IMR-90 (cell line): ENCODE data around the gene ADCK1. TPM values are rescaled to one million over a fixed set of nuclear protein-coding genes. Genes with fewer than 3 reads are reported as not detected.

Experiments
- ATAC-seq: fragments of 200-7000 bp; cut with Tn5 transposase; 2 replicates; pipeline ENCODE4 v1.9.1; 2020; ENCODE audit warnings: low read depth, mild to moderate bottlenecking, moderate library complexity
- BruUV-seq: library from RNA; stranded (reverse); fragments of 400-500 nt; replicated peaks from 2 replicates; lab custom pipeline; 2021; lab: Mats Ljungman, UMichigan
- CTCF ChIA-PET: fragments of 300-600 bp; formaldehyde crosslinking; extraction: SDS; loops from one replicate; lab custom pipeline; 2021; ENCODE audit warnings: antibody characterized with exemption; lab: Yijun Ruan, JAX
- POLR2A ChIA-PET: fragments of 300-600 bp; sonication (Branson Sonifier 250); formaldehyde crosslinking; loops from one replicate; lab custom pipeline; 2022; ENCODE audit warnings: antibody characterized with exemption; ENCODE audit not compliant: unreplicated experiment; lab: Charles Lee
- DNase-seq: peaks from one replicate; pipeline ENCODE4 v3.0.0; 2013
- H2AFZ ChIP-seq: replicated peaks from 2 replicates; pipeline ENCODE3; 2013; ENCODE audit warnings: low read length, mild to moderate bottlenecking; ENCODE audit not compliant: poor library complexity
- H2AK5ac ChIP-seq: 2 replicates; pipeline ENCODE4 v1.6.1; 2013; ENCODE audit warnings: low read depth, low read length, inconsistent platforms
- H2AK9ac ChIP-seq: replicated peaks from 2 replicates; pipeline ENCODE3; 2013; ENCODE audit warnings: mild to moderate bottlenecking, low read depth, low read length, moderate library complexity; ENCODE audit not compliant: poor library complexity
- H2BK120ac ChIP-seq: 2 replicates; pipeline ENCODE4 v1.6.1; 2013; ENCODE audit warnings: low read depth, low read length, inconsistent platforms
- H2BK15ac ChIP-seq: 3 replicates; pipeline ENCODE4 v1.6.1; 2013; ENCODE audit warnings: low read depth, low read length, inconsistent platforms
- H2BK20ac ChIP-seq: 2 replicates; pipeline ENCODE4 v1.6.1; 2013; ENCODE audit warnings: low read depth, mild to moderate bottlenecking, inconsistent platforms, low read length, moderate library complexity
- H2BK5ac ChIP-seq: 2 replicates; pipeline ENCODE4 v1.6.1; 2013; ENCODE audit warnings: mild to moderate bottlenecking, low read depth, low read length, inconsistent platforms; ENCODE audit not compliant: poor library complexity, severe bottlenecking
- H3K14ac ChIP-seq: replicated peaks from 2 replicates; pipeline ENCODE4 v1.6.1; 2013; ENCODE audit warnings: low read depth, low read length, inconsistent platforms
- H3K18ac ChIP-seq: 2 replicates; pipeline ENCODE4 v1.6.1; 2013; ENCODE audit warnings: low read depth, low read length, control low read depth
- H3K23ac ChIP-seq: 2 replicates; pipeline ENCODE4 v1.6.1; 2013; ENCODE audit warnings: low read depth, low read length, inconsistent platforms
- H3K27ac ChIP-seq: 2 replicates; pipeline ENCODE4 v1.5.1; 2013; ENCODE audit warnings: mild to moderate bottlenecking, control low read depth, low read length; ENCODE audit not compliant: insufficient read depth
- H3K27me3 ChIP-seq: 2 replicates; pipeline ENCODE4 v1.6.1; 2013; ENCODE audit warnings: low read length; ENCODE audit not compliant: control insufficient read depth, insufficient read depth
- H3K36me3 ChIP-seq: 2 replicates; pipeline ENCODE4 v1.6.1; 2013; ENCODE audit warnings: low read length, mixed read lengths; ENCODE audit not compliant: control insufficient read depth, insufficient read depth
- H3K4ac ChIP-seq: 2 replicates; pipeline ENCODE4 v1.6.1; 2013; ENCODE audit warnings: low read depth, low read length, inconsistent platforms
- H3K4me1 ChIP-seq: 2 replicates; pipeline ENCODE4 v1.6.1; 2013; ENCODE audit warnings: low read length, mixed read lengths; ENCODE audit not compliant: control insufficient read depth, insufficient read depth
- H3K4me2 ChIP-seq: 2 replicates; pipeline ENCODE4 v1.6.1; 2013; ENCODE audit warnings: low read depth, mild to moderate bottlenecking, control low read depth, low read length, moderate library complexity
- H3K4me3 ChIP-seq: 2 replicates; pipeline ENCODE4 v1.5.1; 2013; ENCODE audit warnings: low read depth, mild to moderate bottlenecking, control low read depth, low read length, moderate library complexity; ENCODE audit not compliant: insufficient read depth
- H3K56ac ChIP-seq: 2 replicates; pipeline ENCODE4 v1.6.1; 2013; ENCODE audit warnings: low read length, inconsistent platforms; ENCODE audit not compliant: insufficient read depth; ENCODE audit errors: extremely low read depth
- H3K79me1 ChIP-seq, 2 experiments: 2 replicates each; pipeline ENCODE4 v1.6.1; 2013; ENCODE audit warnings: low read length in 2 of 2, inconsistent platforms in 1 of 2, low read depth in 1 of 2
- H3K9ac ChIP-seq: 2 replicates; pipeline ENCODE4 v1.6.1; 2013; ENCODE audit warnings: low read depth, low read length, control low read depth
- H3K9me1 ChIP-seq: 2 replicates; pipeline ENCODE4 v1.6.1; 2013; ENCODE audit warnings: low read length, inconsistent platforms; ENCODE audit not compliant: insufficient read depth
- H3K9me3 ChIP-seq: 2 replicates; pipeline ENCODE4 v1.6.1; 2013; ENCODE audit warnings: low read length; ENCODE audit not compliant: control insufficient read depth, insufficient read depth
- H4K20me1 ChIP-seq: 2 replicates; pipeline ENCODE4 v1.6.1; 2013; ENCODE audit warnings: low read length, inconsistent platforms; ENCODE audit not compliant: insufficient read depth
- H4K5ac ChIP-seq: 2 replicates; pipeline ENCODE4 v1.6.1; 2013; ENCODE audit warnings: mild to moderate bottlenecking, low read depth, low read length, control low read depth
- H4K8ac ChIP-seq, 2 experiments: 2 replicates each; pipeline ENCODE4 v1.6.1; 2013; ENCODE audit warnings: low read depth in 2 of 2, low read length in 2 of 2, control low read depth in 1 of 2, inconsistent platforms in 1 of 2
- H4K91ac ChIP-seq: 2 replicates; pipeline ENCODE4 v1.6.1; 2013; ENCODE audit warnings: low read depth, low read length, inconsistent platforms; ENCODE audit not compliant: insufficient read depth
- BHLHE40 ChIP-seq: fragments of 150-350 bp; IDR thresholded peaks from 2 replicates; pipeline ENCODE4 v1.6.1; 2016; ENCODE audit warnings: mild to moderate bottlenecking, low read depth, low read length
- MAFK ChIP-seq: IDR thresholded peaks from 2 replicates; pipeline ENCODE4 v1.6.1; 2012; ENCODE audit warnings: low read depth, low read length, improper control_type of control experiment
- NFE2L2 ChIP-seq: fragments of 150-350 bp; IDR thresholded peaks from 2 replicates; pipeline ENCODE4 v1.6.1; 2016; ENCODE audit warnings: low read depth, mild to moderate bottlenecking, low read length
- RFX5 ChIP-seq: IDR thresholded peaks from 2 replicates; pipeline ENCODE4 v1.8.0; 2012; ENCODE audit warnings: low read depth, mild to moderate bottlenecking, low read length, moderate library complexity
- WGBS, 2 experiments: methylation state at CpG; one replicate each; pipeline versions ENCODE4 v1.1.5 to v1.1.7; 2013; ENCODE audit warnings: missing lambda C conversion rate in 2 of 2; ENCODE audit not compliant: insufficient read length in 1 of 2; ENCODE audit errors: extremely low coverage in 2 of 2; 5-methylcytosine and 5-hydroxymethylcytosine counted together
- dilution Hi-C: fragments of 300-500 bp; cut with HindIII; formaldehyde crosslinking; loops from one replicate; pipeline ENCODE4 v1.14.3; 2018; ENCODE audit warnings: low sequenced_read_pairs; ENCODE audit not compliant: unreplicated experiment
- in situ Hi-C: fragments of 300-500 bp; cut with MboI; formaldehyde crosslinking; loops from 3 replicates; pipeline ENCODE4 v1.14.3; 2019; ENCODE audit warnings: low sequenced_read_pairs, inconsistent platforms, mixed read lengths
- intact Hi-C: fragments of 100-400 bp; cut with micrococcal nuclease; formaldehyde crosslinking; loops from 2 replicates; pipeline ENCODE4 v1.10.0; 2022
- polyA plus RNA-seq, 3 experiments: library from polyadenylated mRNA; depleted of rRNA; stranded (reverse); fragments of >200 nt; gene quantifications; 2 replicates each; pipeline ENCODE4 v1.2.3, GENCODE V29; 2012; ENCODE audit warnings: low replicate concordance in 1 of 3
- total RNA-seq: library from RNA; depleted of rRNA; stranded (reverse); fragments of >200 nt; gene quantifications from 2 replicates; pipeline ENCODE4 v1.2.3, GENCODE V29; 2012
- TF ChIP-seq, protein P1 (sequence below): fragments of 150-350 bp; IDR thresholded peaks from 2 replicates; pipeline ENCODE4 v1.6.1; 2016; ENCODE audit warnings: low read depth, mild to moderate bottlenecking, low read length, moderate library complexity, borderline replicate concordance

Gene ADCK1
- total and polyA plus RNA-seq, 2 of the 4 experiments (the other 2 are of a cell fraction): 1.6 to 4.6 TPM

DNA sequence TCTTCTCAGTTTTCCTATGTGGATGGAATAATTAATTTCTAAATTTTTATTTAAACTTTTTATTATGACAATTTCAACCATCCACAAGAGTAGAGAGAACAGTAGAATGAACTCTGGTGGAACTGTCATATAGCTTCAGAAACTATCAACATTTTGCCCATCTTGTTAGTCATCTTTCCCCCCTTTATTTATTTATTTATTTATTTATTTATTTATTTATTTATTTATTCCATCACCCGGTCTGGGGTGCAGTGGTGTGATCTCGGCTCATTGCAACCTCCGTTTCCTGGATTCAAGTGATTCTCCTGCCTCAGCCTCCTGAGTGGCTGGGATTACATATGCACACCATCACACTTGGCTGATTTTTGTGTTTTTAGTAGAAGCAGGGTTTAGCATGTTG, 23.5 kb downstream of the ADCK1 start:
- Histone ChIP-seq H3K9me3 (no peaks in the 10 kb centered on the region), H3K79me1 (no peaks in the 10 kb centered on the region), H3K27ac (no peak overlapping the region), H2BK5ac (no peak overlapping the region), H3K36me3 (no peaks in the 10 kb centered on the region; the same call in 1 of the 2 replicates), H2BK20ac (no peak overlapping the region), H4K8ac (no peak overlapping the region), H4K5ac (no peak overlapping the region), H2AK5ac (no peak overlapping the region), H2BK120ac (no peak overlapping the region), H2BK15ac (no peak overlapping the region), H3K4ac (no peak overlapping the region), H3K27me3 (no peaks in the 10 kb centered on the region), H3K23ac (no peak overlapping the region), H2AK9ac (no peak overlapping the region), H3K4me2 (no peak overlapping the region), H3K9me1 (no peaks in the 10 kb centered on the region), H3K56ac (no peak overlapping the region), H2AFZ (no peak overlapping the region), H3K4me3 (no peak overlapping the region), H3K4me1 (no peaks in the 10 kb centered on the region), H3K14ac (no peak overlapping the region), H3K9ac (no peak overlapping the region), H4K20me1 (no peaks in the 10 kb centered on the region), H3K18ac (no peak overlapping the region), H4K91ac (no peak overlapping the region)
- DNase-seq: no peak
- ChIA-PET CTCF (no interaction called here), POLR2A (no interaction called here)
- intact Hi-C loops: no loop called here
- ATAC-seq: no peak
- WGBS, 2 experiments: no CpG with 5 or more reads among the region's 3 CpGs
- in situ Hi-C loops: no loop called here
- no TSS peak for BruUV-seq
- dilution Hi-C loops: no loop called here
- TF ChIP-seq RFX5 (no peak), MAFK (no peak), NFE2L2 (no peak), BHLHE40 (no peak)
- TF ChIP-seq, protein P1, sequence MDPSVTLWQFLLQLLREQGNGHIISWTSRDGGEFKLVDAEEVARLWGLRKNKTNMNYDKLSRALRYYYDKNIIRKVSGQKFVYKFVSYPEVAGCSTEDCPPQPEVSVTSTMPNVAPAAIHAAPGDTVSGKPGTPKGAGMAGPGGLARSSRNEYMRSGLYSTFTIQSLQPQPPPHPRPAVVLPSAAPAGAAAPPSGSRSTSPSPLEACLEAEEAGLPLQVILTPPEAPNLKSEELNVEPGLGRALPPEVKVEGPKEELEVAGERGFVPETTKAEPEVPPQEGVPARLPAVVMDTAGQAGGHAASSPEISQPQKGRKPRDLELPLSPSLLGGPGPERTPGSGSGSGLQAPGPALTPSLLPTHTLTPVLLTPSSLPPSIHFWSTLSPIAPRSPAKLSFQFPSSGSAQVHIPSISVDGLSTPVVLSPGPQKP: no peak
